ENCODE measurements around the gene AP3M1.

DNA sequence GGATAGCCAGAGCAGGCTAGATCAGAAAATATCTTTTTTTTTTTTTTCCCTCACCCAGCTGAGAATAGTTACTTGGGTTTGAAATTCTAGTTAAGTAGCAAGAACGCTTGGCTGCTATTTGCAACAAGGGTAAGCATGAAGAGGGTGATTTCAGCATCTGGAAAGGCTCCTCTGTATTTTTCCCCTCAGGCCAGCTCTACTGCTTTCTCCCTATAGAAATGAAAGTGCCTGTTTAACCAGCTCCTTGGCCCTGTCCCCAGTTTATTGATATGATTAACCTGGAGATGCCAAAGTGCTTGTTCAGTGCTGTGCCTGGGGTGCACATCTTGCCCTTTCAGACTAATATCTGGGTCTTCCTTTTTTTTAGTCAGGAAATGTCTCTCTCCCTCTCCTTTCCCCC is 37.1 kb downstream of the AP3M1 start:
- TF ChIP-seq SUZ12 (IDR thresholded peaks at IDR 0.05; ENCODE audit: extremely low read depth, insufficient read depth, insufficient read length) = no peak
- no peak for TF ChIP-seq YY1 (IDR thresholded peaks at IDR 0.05; ENCODE audit: insufficient read depth, insufficient read length)
- TF ChIP-seq ZNF274 (IDR thresholded peaks at IDR 0.05; ENCODE audit: low read depth, low read length) = no peak

All from NT2/D1 (cell line).